HG03558 (cell line): ENCODE data around the gene CASK.
"Not testable (repeated sequence)": the region's sequence is repeated elsewhere in the genome, so short reads cannot be mapped to it uniquely, and the experiment has no call there.

Experiments
- ATAC-seq: cut with Tn5 transposase; IDR thresholded peaks from one replicate; pipeline ENCODE4 v1.9.1; 2021; ENCODE audit warnings: moderate number of reproducible peaks; ENCODE audit not compliant: unreplicated experiment; ENCODE audit errors: extremely low read depth

The CASK gene

GRCh38 chrX:41705680-41706374 lies 217.5 kb downstream of the CASK start:
- ATAC-seq, result no peak

GRCh38 chrX:41705042-41705441 lies 218.3 kb downstream of the CASK start:
- ATAC-seq, result no peak

GRCh38 chrX:41703574-41704029 lies 219.8 kb downstream of the CASK start:
- no peak for ATAC-seq

- ATAC-seq, result no peak
Measured at GRCh38 chrX:41695426-41695825, 227.9 kb downstream of the CASK start.

DNA sequence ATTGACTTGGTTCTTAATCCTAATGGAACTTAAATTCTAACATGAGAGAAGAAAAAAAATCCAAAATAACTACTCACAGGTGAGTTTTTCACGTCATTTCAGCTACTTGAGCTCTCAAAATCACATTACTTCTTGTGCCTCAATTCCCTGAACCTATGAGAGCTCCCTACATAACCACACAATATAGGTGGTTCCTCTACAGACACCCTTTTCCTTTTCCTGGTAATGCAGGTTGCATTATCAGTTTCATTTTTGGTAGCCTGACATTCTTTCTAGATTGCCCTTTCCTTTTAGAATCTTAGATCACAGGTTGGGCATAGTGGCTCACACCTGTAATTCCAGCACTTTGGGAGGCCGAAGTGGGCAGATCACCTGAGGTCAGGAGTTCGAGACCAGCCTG lies 230.3 kb downstream of the CASK start:
- no peak for ATAC-seq

- no peak for ATAC-seq
Measured at GRCh38 chrX:41692162-41692749, 231.1 kb downstream of the CASK start.

DNA sequence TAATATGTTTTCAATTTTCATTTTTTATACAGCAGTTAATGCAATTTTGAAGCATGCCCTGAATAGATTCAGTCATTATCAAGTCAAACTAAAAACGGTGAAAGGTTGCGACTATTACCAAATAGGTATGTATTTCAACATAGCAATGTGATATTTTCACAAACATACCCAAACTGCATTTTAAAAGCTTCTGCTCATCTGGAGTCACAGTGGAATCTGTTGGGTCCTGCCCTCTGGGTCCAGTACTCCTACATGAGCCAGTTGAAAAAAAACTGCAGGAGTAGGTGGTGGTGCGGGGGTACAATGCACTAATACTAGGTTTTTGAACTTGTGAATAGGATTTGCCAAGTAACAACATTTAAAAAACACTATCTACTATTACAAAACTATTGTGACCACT lies 233.6 kb downstream of the CASK start:
- ATAC-seq, result no peak

GRCh38 chrX:41688835-41689234 lies 234.5 kb downstream of the CASK start, which contains the start of gene GPR34:
Gene GPR34 (plus strand): TSS chrX:41688973. CDS start chrX:41695634, 6,661 bp downstream.
- ATAC-seq, result no peak

DNA sequence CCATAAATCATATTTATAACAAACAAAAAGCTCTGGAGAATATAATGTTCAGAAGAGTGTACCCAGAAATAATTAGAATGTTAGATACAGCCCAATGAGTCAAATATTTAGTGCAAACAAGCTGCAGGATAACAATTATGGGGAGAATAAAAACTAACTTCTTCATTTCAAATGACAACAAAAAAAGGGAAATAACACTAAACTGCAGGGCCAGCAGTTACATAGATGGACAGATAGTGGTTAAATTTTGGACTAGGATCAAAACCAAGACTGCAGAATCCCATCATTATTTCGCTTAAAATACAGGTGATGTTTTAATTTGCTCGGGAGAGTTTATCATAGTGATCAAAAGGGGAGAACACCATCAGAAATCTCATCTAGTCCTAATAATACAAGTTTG lies 235.2 kb downstream of the CASK start:
- no peak for ATAC-seq

DNA sequence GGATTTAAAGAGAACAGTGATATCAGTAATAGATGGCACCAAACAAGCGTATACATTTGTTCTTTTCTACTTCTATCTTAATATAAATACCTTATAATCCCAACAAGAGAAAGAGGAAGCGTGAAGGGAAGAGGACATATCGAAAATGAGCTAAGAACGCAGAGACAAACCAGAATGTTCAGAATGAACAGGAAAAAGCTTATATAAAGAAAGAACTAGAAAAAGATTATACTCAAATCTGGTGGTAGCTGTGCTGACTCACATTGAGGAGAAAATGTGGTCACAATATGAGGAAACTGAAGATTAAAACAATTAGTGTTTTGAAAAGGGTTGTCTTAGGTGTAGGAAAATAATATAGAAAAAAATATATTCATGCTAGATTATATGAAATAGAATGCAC lies 236.6 kb downstream of the CASK start:
- ATAC-seq, result no peak

DNA sequence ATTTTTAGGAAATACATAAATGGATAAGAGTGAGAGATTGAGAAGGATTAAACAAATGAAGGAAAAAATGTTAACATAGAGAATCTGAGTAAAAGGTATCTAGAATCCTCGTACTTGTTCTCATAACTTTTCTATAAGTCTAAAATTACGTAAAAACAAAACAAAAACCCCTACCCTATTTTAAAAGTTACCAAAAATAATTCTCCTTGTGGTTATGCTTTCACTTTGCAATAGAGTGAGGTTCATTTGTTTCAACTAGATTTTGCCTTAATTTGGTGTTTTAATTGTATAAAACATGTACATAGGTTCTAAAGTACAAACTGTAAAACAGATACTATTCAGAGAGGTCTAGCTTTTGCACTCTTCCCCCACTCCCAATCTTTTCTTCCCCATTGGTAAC lies 238.4 kb downstream of the CASK start:
- no peak for ATAC-seq

DNA sequence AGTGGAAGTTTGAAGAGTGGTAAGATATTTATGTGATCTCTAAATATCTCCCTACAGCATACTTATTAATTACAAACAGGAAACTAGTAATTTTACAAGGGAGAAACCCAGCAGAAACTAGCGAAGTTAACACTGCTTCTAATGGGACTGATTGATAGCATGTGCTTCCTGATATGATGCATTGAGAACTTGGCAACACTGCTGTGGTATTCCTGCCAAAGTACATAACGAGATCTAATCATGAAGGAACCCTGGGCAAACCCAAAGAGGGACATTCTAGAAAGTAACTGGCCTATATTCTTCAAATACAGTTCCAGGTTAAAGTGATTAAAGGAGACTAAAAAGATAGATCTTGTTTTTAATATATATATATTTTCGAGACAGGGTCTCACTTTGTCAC lies 239.2 kb downstream of the CASK start:
- no peak for ATAC-seq

DNA sequence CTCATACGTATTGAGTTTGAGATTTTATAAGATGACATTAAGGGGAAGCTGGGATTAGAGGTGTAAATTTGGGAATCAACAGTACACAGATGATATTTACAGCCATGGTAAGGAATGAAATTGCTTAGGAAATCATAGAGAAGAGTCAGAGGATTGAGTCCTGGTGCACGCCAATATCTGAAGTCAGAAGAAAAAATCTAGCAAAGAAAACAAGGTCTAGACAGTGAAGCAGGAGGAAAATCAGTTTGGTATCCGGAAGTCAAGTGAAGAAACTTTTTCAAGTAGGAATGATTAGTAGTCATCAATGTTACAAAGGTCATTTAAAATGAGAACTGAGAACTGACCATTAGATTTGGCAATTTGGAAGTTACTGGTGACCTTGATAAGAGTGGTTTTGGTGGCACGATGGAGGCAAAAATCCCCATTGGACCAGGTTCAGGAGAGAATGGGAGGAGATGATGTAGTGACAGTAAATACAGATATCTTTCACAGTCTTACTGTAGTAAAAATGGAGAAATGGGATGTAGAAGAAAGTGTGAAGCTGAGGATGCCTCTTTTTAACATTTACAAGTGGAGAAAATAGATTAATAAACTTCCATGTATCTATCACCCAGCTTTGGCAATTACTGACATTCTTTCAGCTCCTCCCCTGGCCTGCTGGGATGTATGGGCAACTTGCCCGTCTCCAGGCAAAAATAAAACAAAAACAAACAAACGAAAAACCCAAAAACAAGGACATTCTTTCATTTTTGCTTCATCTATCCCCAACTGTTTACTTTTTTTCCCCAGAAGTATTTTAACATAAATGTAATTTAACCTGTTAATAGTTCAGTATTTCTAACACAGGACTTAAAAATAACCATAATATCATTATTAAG lies 245.9 kb downstream of the CASK start:
- ATAC-seq, result no peak

DNA sequence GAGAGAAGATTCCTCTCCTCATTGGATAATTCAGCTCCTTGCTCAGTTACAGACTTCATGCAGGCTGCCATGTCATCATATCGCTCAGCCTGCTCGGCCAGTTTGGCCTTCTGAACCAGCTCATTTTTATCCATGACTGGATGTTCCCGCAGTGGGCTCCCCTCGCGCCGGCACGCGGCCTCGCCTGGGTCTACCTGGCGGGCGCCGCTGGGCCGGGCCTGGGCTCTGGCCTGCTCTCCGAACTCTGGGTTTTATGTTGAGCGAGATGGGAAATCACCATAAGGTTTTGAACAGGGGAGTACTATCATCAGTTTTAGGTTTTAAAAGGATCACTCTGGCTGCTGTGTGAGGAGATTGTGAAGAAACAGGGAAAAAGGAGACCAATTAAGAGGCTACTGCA lies 247.0 kb downstream of the CASK start:
- not testable (repeated sequence) for ATAC-seq

DNA sequence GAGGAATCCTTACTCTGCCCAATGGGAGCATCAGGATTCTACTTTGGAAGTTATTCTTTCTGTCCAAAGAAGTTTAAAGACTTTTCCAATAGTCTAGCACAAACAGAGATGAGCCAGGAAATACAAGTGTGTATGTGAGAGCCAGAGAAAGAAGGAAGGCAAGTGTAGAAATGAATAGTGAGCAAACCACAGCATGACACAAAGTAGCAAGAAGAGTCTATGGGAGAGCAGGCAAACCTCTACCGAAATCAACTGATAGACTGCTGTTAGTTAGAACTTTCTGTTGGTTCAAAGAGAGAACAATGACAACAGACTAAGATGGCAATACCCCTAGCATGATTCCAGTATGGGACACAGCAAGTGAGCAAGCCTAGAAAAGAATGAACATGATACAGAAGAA lies 250.7 kb downstream of the CASK start:
- ATAC-seq, result no peak

GRCh38 chrX:41671082-41671481 lies 252.3 kb downstream of the CASK start:
- ATAC-seq, result no peak

DNA sequence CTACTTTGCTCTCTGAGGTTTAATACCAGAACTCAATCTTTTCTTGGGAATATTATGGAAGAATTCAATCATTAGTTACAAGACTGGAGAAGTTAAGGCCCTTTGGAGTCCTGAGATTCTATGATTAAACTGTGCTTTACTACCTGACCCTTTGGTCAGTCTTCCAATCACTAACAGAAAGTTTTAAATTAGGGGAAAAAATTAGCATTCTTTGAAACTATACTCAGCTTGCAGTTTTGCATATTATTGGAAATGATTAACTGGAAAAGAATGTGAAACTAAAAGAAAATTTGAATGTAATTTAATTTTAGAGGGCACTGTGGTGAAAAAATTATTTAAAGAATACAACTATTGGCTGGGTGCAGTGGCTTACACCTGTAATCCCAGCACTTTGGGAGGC lies 253.2 kb downstream of the CASK start:
- ATAC-seq, result no peak

DNA sequence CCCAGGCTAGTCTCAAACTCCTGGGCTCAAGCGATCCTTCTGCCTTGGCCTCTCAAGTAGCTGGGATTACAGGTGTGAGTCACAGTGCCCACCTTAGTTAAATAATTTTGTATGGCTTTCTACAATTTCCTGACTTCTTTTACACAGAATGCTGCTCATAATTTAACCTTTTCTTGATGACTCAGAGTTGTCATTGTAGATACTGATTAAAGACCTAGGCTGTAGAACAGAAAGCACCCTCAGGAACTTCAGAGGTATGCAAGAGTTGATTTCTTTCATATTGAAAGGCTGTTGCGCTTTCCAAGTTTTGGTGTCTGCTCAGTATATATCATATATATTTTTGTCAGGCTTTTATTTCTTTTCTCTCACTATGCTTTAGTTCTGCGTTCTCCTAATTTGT lies 255.7 kb downstream of the CASK start:
- no peak for ATAC-seq

DNA sequence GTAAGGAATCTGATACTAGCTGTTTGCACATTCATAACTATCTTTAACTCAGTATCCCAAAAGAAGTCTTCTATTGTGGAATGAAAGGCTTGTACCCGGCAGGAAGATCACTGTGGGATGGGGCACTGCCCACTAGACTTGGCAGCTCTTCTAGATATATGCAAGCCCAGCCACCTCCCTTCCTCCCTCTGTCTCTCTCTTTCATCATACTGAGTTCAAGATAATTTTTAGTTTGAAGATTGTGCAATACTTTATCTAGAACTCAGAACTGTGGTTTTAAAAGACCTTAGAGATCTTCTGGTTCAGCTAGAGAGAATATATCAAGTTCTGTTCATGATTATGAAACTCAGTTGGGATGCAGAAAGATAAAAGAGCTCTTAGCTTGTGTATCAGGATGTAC lies 257.1 kb downstream of the CASK start:
- ATAC-seq, result no peak

DNA sequence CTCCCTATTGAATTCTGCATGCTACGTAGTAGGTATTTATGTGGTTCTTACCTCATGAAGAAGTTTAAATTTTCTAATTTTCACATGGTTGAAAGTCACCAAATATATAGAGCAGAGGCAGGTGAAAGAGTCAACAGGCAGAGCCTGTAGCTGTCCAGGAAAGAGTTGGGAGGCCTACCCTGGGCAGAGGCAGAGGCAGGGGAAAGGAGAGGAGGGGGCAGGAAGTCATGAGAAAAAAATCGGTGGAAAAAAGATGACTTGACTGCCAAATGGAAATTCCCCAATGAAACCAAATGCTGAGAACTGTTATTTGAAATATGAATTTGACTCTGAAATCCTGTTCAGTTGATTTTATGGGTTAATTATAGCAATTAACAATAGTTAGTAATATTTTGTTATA lies 257.7 kb downstream of the CASK start:
- no peak for ATAC-seq

DNA sequence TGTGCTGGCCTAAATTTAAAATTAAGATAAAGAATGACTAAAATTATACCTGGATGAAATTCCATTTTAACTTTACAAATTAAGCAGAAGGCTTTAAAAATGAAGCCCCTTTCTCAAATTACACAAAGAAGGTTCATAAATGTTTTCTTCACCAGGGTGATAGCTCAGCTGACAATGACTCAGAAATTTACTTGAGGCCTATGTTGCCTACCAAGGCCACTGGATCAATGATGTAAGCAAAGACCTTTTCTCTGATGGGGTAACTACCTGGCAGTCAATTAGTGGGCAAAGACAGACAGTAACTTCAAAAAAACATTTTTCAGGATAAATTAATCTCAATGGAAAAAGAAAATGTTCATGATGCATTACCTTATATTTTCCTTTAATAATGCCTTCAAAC lies 258.4 kb downstream of the CASK start:
- ATAC-seq, result no peak
